HG03442 (cell line): Measurements from ENCODE around the gene VPS52.
"Not testable (repeated sequence)": the region's sequence is repeated elsewhere in the genome, so short reads cannot be mapped to it uniquely, and the experiment has no call there.

Source experiments
- ATAC-seq: cut with Tn5 transposase; IDR thresholded peaks from one replicate; pipeline ENCODE4 v1.9.1; 2021; ENCODE audit warnings: mild to moderate bottlenecking, moderate library complexity; ENCODE audit not compliant: unreplicated experiment

The VPS52 gene

DNA sequence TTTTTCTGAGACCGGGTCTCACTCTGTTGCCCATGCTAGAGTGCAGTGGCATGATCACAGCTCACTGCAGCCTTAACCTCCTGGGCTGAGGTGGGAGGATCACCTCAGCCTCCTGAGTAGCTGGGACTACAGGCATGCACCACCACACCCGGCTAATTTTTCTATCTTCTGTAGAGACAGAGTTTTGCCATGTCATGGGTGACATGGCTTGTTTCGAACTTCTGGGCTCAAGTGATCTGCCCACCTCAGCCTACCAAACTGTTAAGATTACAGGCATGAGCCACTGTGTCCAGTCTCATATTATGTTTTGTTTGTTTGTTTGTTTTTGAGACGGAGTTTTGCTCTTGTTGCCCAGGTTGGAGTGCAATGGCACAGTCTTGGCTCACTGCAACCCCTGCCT is 13.5 kb upstream of the VPS52 start:
- not testable (repeated sequence) for ATAC-seq

DNA sequence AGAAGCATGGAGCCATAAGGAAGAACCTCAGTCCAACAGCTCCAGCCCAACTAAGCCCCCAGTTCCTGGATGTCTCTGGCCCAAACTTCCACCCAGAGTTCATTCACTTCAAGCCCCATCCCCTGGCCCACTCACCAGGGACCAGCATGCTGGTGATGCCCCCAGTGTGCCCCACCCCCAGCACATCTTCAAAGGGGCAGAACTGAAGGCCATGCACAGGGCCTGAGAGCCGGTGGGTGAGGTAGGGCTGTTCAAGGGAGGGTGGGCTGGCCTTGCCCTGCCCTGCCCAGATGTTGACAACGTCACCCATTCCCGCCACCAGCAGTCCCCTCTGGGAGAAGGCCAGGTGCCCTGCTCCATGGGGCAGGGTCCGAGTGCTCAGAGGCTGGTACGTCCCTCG is 8.9 kb upstream of the VPS52 start:
- no peak for ATAC-seq

DNA sequence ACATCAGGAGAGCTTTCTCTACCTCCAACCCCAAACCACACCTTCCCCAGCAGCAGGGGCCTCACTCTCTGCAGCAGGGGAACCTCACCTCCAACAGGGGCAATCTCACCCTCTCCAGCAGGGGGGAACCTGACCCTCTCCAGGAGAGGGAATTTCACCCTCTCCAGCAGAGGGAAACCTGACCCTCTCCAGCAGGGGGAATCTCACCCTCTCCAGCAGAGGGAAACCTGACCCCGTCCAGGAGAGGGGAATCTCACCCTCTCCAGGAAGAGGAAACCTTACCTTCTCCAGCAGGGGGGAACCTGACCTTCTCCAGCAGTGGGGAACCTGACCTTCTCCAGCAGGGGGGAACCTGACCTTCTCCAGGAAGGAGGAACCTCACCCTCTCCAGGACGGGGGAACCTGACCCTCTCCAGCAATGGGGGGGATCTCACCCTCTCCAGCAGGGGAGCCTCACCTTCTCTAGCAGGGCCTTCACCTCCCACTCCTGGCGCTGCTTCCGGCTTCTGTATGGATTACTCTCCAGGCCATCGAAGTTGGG is 8.4 kb upstream of the VPS52 start:
- ATAC-seq: no peak

DNA sequence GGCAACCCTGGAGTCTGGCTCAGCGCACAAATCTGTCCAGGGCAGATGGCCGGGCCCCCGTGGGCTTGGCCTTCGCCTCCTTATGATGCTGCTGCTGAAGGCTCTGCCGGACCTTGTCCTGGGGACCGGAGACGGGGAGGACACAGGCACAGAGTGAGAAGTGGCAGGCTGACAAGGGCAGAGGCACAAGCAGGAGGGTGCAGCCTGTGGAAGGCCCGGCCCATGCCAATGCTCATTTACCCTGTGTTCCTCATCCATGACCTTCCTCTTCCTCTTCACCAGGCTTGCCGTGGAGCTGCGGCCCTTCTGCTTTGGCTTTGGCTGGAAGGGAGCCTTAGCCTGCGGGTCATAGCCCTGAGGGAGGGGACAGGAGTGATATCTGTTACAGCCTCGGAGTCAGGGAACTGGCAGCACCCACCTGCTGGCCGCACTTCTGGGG is 7.6 kb upstream of the VPS52 start:
- ATAC-seq: no peak

DNA sequence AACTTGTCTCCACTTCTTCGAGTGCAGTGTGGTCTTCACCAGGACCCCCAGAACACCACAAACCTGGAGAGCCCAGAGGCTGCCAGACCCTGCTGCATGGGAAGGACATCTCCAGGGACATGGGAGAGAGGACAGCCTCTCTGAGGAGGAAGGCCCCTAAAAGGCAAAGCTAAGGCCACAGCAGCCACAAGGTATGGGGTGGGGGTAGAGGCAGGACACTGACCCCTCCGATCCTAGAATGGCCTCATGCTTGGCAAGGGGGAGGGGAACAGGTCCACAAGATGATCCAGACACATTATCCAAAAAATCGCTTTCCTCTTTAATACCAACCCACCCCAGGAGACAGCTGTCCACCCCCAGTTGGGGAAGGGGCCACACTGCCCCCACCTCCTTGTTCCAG is 7.1 kb upstream of the VPS52 start:
- ATAC-seq: no peak

DNA sequence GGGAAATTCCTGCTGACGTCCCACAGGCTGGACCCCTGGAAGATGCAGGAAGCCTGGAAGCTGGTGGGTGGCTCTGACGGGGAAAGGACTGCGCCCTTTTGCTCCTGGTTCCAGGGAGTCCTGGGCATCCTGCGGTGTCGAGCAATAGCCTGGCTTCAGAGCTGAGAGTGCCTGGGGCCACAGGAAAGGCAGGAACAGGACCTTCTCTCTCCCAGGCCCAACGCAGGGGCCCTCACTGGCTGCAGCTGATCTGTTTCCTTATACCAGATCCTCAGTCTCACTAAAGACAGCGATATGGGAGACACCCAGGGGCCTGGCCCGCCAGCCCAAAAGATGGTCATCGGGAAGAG is 6.7 kb upstream of the VPS52 start:
- ATAC-seq: no peak

DNA sequence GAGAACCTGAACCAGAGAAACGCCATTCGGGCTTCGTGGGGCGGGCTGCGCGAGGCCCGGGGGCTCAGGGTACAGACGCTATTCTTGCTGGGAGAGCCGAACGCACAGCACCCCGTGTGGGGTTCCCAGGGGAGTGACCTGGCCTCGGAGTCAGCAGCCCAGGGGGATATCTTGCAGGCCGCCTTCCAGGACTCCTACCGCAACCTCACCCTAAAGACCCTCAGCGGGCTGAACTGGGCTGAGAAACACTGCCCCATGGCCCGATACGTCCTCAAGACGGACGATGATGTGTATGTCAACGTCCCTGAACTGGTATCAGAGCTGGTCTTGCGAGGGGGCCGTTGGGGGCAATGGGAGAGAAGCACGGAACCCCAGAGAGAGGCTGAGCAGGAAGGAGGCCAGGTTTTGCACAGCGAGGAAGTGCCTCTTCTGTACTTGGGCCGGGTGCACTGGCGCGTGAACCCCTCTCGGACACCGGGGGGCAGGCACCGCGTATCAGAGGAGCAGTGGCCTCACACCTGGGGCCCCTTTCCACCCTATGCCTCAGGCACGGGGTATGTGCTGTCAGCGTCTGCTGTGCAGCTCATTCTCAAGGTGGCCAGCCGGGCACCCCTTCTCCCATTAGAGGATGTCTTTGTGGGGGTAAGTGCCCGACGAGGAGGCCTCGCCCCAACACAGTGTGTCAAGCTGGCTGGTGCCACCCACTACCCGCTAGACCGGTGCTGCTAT is 6.2 kb upstream of the VPS52 start:
- ATAC-seq: no peak

DNA sequence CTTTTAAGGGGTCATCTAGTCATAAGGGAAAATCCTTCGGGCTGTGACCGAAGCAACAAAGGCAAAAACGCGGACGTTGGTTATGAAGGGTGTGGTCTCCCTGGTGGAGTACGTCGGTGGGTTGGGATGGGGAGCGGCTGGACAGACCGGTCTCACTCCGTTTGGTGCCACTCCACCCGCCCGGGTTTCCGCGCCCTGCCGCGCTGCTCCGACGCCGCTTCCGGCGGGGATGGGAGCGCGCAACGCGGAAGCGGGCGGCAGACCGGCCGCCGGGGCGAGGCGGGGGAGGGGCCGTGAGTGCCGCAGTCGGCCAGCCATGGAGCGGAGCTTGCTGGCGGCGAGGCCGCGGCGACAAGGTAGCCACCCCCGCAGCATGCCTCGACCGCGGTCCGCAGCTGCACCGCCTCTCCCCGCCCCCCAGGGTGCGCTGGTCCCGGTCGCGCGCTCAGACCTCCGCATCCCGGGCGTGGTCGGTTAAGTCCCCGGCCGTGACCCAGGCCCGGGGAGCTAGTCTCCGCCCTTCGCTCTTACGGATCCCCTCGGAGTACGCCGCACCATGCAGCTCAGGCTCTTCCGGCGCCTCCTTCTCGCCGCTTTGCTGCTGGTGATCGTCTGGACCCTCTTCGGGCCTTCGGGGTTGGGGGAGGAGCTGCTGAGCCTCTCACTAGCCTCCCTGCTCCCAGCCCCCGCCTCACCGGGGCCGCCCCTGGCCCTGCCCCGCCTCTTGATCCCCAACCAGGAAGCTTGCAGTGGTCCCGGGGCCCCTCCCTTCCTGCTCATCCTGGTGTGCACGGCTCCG is 5.4 kb upstream of the VPS52 start, which contains the start of gene B3GALT4:
Gene B3GALT4, plus strand, starts transcription at position 260 of the 799 bp plus-strand sequence. Its CDS starts 297 bp downstream, at position 557.
- ATAC-seq: peak; percentile 57

DNA sequence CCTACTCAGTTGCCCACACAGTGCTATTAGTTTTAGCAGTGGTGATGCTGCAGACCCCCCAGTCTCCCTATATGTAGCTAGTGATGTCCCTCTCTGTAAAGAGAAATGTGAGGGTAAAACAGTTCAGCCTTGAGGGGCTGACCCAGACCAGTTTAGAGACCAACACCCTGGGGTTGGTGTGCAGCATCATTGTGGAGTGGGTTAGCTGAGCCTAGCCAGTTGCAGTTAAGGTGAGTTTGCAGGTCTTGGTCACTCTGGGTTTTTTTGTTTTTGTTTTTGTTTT is 4.8 kb upstream of the VPS52 start:
- ATAC-seq: no peak

DNA sequence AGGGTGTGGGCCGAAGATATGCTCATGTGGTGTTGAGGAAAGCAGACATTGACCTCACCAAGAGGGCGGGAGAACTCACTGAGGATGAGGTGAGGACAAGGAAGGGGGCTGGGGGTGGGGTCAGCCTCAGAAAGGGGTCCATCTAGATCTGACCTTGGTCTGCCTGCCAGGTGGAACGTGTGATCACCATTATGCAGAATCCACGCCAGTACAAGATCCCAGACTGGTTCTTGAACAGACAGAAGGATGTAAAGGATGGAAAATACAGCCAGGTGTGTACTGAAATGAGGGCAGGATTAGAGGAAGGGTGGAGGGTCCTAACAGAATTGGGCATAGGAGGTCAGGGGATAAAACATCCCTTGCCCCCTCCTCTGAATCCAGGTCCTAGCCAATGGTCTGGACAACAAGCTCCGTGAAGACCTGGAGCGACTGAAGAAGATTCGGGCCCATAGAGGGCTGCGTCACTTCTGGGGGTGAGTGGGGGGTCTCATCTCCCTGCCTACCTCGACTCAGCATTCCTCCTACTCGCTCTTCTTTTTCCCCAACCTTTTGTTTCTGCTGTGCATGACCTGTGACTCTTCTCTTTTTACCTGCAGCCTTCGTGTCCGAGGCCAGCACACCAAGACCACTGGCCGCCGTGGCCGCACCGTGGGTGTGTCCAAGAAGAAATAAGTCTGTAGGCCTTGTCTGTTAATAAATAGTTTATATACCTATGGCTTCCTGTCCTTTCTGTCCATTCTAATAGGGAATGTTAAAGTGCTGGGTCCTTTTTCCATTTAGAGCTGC is 4.3 kb upstream of the VPS52 start:
- ATAC-seq: not testable (repeated sequence)

DNA sequence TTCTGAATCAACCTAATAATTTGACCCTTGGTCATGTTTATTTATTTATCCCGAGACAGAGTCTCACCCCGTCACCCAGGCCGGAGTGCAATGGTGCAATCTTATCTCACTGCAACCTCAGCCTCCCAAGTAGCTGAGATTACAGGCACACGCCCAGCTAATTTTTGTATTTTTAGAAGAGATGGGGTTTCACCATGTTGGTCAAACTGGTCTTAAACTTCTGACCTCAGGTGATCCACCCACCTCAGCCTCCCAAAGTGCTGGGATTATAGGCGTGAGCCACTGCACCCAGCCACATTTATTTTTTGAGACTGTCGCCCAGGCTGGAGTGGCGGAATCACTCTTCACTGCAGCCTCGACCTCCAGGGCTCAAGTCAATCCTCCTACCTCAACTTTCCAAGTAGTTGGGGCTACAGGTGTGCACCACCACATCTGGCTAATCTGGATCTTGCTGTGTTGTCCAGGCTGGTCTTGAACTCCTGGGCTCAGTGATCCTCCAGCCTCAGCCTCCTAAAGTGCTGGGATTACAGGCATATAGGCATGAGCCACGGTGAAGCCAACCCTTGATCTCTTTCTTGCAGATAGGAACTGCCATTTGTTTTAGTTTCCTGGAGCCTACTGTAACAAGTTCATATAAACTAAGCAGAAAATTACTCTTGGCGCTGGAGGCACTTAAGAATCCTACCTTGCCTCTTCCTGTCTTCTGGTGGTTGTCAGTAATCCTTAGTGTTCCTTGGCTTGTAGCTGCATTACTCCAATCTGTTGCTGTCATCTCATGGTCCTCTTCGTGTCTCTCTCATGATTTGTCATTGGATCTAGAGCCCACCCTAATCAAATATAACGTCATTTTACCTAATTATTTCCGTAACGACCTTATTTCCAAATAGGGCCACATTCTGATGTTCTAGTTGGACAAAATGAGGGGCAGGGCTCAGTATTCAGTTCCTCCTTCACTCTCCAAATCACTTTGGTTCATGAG is 2.5 kb upstream of the VPS52 start:
- no peak for ATAC-seq

DNA sequence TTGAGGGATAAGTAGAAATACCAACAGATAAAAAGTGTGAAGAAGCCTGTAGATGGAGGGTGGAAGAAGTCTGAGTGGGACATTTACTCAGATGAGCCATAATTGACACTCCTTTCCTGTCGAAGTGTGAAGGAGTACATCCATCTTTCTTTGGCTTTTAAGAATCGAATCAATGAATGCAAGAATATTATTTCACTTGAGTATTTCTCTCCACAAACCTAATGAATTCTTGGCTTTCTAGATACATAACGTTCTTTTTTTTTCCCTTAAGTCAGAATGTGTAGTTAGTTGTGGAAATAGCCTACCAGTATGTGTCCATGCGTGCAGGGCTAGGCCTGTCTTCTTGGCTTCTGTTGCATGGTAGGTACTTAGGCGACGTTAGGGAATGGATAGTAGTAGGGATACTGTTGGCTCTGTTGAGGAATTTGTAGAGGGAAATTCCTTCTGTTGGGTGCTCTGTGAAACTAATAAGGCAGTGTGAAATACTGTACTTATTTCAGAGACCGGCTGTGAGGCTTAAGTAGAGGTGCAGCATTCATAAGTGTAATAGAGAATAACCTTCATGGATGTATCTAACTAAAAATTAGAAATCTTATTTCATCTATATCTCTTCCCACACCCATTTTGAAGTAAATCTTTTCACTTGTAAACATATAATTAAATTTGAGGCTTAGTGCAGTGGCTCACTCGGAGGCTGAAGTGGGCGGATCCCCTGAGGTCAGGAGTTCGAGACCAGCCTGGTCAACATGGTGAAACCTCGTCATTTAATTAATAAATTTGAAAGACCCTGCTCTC is 1.6 kb upstream of the VPS52 start:
- ATAC-seq: no peak

DNA sequence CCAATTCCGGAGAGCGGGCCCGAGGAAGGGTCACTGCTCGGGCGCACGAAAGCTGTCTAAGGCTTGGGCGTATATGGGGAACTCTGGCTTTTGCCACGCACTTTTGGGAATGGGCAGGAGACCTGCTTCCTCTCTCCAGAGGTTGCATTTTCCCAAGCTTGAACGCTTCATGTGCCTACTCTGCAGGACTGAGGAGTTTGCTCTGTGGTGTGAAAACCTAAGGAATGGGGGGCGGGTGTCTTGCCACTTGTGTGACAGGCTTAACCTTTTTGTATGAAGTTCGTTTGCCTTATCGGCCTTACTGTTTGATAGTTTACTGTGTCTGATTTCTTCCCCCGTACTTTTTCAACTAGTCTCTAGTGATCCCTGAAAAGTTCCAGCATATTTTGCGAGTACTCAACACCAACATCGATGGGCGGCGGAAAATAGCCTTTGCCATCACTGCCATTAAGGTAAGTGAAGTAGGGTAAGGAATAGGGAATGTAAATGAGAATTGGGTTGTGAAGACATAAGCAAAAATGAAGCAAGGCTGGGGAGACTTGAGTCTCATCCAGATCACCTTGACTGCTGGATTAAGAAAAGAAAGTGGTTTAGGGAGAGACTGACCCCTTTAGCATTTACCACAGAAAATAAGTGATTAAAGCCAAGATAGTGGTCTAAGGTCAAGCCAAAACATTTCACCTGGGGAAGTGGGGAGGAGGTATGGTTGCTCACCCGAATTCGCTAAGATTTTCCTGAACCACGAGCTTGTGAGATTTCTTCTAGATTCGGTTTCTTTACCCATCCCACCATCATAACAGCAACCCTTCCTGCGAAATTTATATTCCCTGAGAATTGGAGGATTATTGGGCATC is 826 bp upstream of the VPS52 start:
- no peak for ATAC-seq

DNA sequence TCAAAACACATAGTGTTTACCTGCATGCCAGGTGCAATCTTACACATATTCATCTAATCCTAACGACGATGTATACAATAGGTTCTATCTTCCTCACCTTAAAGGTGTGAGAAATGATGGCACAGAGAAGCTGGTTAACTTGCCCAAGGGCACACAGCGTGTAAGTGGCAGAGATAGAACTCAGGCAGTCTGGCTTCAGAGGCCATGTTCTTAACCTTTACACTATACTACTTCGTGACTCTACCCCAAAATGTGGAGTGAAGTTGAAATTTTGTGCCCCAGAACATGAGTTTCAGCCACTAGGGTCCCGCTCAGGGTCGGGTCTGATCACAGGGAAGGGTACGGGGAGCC is 584 bp downstream of the VPS52 start:
- no peak for ATAC-seq

DNA sequence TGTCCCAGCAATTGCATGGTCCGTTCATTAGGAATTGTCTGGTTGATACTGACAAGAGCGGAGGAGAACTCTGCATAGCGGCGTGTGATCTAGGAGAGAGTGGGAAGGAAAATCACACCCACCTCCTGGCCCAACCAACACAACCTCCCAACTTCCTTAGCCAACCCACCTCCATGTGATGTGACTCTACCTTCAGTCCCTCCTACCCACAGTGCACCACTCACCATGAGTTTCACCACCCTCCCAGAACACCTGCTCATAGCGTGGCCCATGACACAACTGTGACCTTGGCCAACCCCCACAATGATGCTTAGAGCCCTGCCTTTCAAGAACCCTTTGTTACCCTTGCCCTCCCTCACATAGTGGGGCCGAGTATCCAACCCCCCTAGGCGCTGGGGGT is 7.7 kb downstream of the VPS52 start:
- ATAC-seq: no peak

DNA sequence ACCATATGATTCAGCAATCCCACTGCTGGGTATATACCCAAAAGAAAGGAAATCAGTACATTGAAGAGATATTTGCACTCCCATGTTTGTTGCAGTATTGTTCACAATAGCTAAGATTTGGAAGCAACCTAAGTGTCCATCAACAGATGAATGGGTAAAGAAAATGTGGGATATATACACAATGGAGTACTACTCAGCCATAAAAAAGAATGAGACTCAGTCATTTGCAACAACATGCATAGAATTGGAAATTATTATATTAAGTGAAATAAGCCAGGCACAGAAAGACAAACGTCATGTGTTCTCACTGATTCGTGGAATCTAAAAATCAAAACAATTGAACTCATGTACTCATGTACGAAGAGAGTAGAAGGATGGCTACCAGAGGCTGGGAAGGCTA is 9.2 kb downstream of the VPS52 start:
- ATAC-seq: not testable (repeated sequence)

DNA sequence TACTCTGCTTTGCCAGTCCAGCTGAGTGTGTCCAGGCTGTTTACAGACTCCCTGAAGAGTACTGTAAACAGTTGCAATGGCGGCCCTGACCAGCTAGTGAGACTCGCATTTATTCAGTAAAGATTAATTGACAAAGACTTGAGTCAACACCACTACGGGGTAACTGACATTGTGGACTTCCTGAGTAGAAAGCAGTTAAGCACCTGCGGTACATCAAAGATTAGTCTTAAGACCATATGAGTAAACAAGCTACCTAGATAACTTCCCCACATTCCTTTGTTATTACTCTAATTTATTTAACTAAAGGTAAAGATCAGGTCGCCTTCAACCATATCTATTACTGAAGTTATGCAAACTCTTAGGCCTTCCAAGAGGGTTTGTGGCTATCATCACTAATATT is 12.6 kb downstream of the VPS52 start:
- ATAC-seq: no peak

DNA sequence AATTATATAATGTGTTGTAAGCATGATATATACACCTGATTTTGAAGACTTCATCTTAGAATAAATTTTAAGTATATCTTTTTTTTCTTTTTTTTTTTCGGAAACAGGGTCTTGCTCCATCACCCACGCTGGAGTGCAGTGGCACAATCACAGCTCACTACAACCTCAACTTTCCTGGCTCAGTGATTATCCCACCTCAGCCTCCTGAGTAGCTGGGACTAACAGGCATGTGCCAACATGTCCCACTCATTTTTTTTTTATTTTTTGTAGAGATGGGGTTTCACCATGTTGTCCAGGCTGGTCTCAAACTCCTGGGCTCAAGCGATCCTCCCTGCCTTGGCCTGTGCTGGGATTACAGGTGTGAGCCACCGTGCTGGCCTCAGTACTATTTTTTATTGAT is 17.1 kb downstream of the VPS52 start:
- no peak for ATAC-seq

DNA sequence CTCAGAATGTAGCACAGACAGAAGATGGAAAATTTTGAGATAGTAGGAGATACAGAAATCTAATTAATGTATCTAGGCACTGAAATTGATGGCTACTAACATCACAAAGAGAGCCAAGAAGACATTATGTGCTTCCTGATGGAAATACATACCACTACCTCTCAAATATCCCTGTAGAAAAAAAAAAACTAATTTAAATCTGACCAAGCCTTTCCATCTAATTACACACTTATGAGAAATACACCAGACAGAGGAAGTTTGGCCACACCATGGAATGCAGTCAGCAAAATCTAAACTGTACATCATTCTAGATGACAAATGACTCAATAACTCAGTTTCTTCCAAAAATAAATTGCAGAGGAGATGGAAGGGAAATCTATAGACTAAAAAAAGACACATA is 18.9 kb downstream of the VPS52 start:
- ATAC-seq: no peak
